ENCODE data around the gene TWSG1. TPM values are rescaled to one million over a fixed set of nuclear protein-coding genes. Genes with fewer than 3 reads are reported as not detected.
A peak's percentile ranks its signal among the peaks of the same experiment; 100 is the strongest.
"Not testable (repeated sequence)": the region's sequence is repeated elsewhere in the genome, so short reads cannot be mapped to it uniquely, and the experiment has no call there.

The TWSG1 gene
- total RNA-seq, 1 experiment from 2014 or later, result 19.3 TPM

GRCh38 chr18:9433122-9433521 lies 98.5 kb downstream of the TWSG1 start:
- ATAC-seq, result peak; percentile 55
- not testable (repeated sequence) for H3K27ac Mint-ChIP-seq

GRCh38 chr18:9433671-9434121 lies 99.1 kb downstream of the TWSG1 start:
- ATAC-seq (peak; percentile 50), DNase-seq (ENCODE audit: low spot score) (no peak)
- Mint-ChIP-seq H3K27ac (no peak overlapping the region), H3K36me3 (peaks cover 8% of the 10 kb centered on the region), H3K4me3 (no peak overlapping the region), H3K4me1 (peaks cover 21% of the 10 kb centered on the region), H3K27me3 (ENCODE audit: low read depth) (no peaks in the 10 kb centered on the region), H3K9me3 (peaks cover 14% of the 10 kb centered on the region)
- ChIA-PET POLR2A (interaction anchor here (0.6 kb wide), 1 partner anchor 30 kb away, joined by 3 read pairs; no protein-coding TSS in a partner anchor), CTCF (no interaction called here)
- TF ChIP-seq ZNF671 (CRISPR knock-in tag; IDR thresholded peaks at IDR 0.05), result no peak
- no peak for TF ChIP-seq KAT7 (CRISPR knock-in tag; IDR thresholded peaks at IDR 0.05; ENCODE audit: borderline replicate concordance)
- TF ChIP-seq GTF2I (CRISPR knock-in tag; conservative IDR thresholded peaks at IDR 0.05), result no peak
- no peak for TF ChIP-seq ESRRA (CRISPR knock-in tag; IDR thresholded peaks at IDR 0.05; ENCODE audit: borderline replicate concordance)
- no peak for TF ChIP-seq PRDM15 (CRISPR knock-in tag; IDR thresholded peaks at IDR 0.05)
- no peak for TF ChIP-seq TEAD4 (CRISPR knock-in tag; IDR thresholded peaks at IDR 0.05)
- no peak for TF ChIP-seq MLX (CRISPR knock-in tag; IDR thresholded peaks at IDR 0.05)
- TF ChIP-seq ZNF138 (CRISPR knock-in tag; conservative IDR thresholded peaks at IDR 0.05), result no peak
- no peak for TF ChIP-seq NR3C1 (CRISPR knock-in tag; conservative IDR thresholded peaks at IDR 0.05; ENCODE audit: low read depth)
- TF ChIP-seq ZNF416 (CRISPR knock-in tag; IDR thresholded peaks at IDR 0.05), result no peak
- no peak for TF ChIP-seq MXD4 (CRISPR knock-in tag; IDR thresholded peaks at IDR 0.05; ENCODE audit: borderline replicate concordance)
- no peak for TF ChIP-seq E2F5 (CRISPR knock-in tag; IDR thresholded peaks at IDR 0.05)
- no peak for TF ChIP-seq ZNF281 (CRISPR knock-in tag; IDR thresholded peaks at IDR 0.05)
- no peak for TF ChIP-seq ATF1 (CRISPR knock-in tag; IDR thresholded peaks at IDR 0.05)

More at GRCh38 chr18:9433122-9433521, 98.5 kb downstream of the TWSG1 start:
- H3K27me3 Mint-ChIP-seq (ENCODE audit: low read depth); POLR2A ChIA-PET; H3K4me3 Mint-ChIP-seq; DNase-seq (ENCODE audit: low spot score); CTCF ChIA-PET; H3K36me3 Mint-ChIP-seq: not testable (repeated sequence)
- peaks cover 21% of the 10 kb centered on the region for H3K4me1 Mint-ChIP-seq
- peaks cover 14% of the 10 kb centered on the region for H3K9me3 Mint-ChIP-seq
- TF ChIP-seq ELF4 (CRISPR knock-in tag; IDR thresholded peaks at IDR 0.05; ENCODE audit: low read depth), result peak; percentile 42; the same call in 1 of the 2 replicates
